Spleen (tissue), 7 donors: ENCODE measurements around the gene IL19.

Experiments used
- CTCF ChIP-seq, 11 experiments: fragments of 200-600 bp in 7 of 11; fragments of 450-650 bp in 4 of 11; sonication (generic) in 4 of 11; IDR thresholded peaks in 8 of 11; conservative IDR thresholded peaks in 3 of 11; 1 replicate in 7 of 11; 2 replicates in 4 of 11; pipeline versions ENCODE4 v1.4.0 to v1.8.0; 2016 to 2021; ENCODE audit warnings: antibody characterized with exemption in 11 of 11, inconsistent platforms in 4 of 11, mild to moderate bottlenecking in 1 of 11
- POLR2A ChIP-seq, 3 donors: fragments of 450-650 bp; IDR thresholded peaks; one replicate each; pipeline ENCODE4 v1.5.1; 2017; ENCODE audit warnings: antibody characterized with exemption in 3 of 3, mild to moderate bottlenecking in 1 of 3
- donor health status: DM: no; HTN: no; CAD: no; lungs with moderate emphysema.
- donor health status: DM: no; HTN: no; CAD: no.
- donor health status: DM: no; HTN: no; CAD: no.

GRCh38 chr1:206816390-206817287, 46.1 kb downstream of the IL19 start:
- no peak for TF ChIP-seq CTCF (IDR thresholded peaks at IDR 0.05 in 8 of 11, conservative IDR thresholded peaks at IDR 0.05 in 3 of 11)
- TF ChIP-seq POLR2A (IDR thresholded peaks at IDR 0.05) = no peak
